IMR-90 (cell line): ENCODE data around the gene MYO7B. TPM values are rescaled to one million over a fixed set of nuclear protein-coding genes. Genes with fewer than 3 reads are reported as not detected.

Experiments
- ATAC-seq: fragments of 200-7000 bp; cut with Tn5 transposase; 2 replicates; pipeline ENCODE4 v1.9.1; 2020; ENCODE audit warnings: low read depth, mild to moderate bottlenecking, moderate library complexity
- BruUV-seq: library from RNA; stranded (reverse); fragments of 400-500 nt; replicated peaks from 2 replicates; lab custom pipeline; 2021; lab: Mats Ljungman, UMichigan
- CTCF ChIA-PET: fragments of 300-600 bp; formaldehyde crosslinking; extraction: SDS; loops from one replicate; lab custom pipeline; 2021; ENCODE audit warnings: antibody characterized with exemption; lab: Yijun Ruan, JAX
- POLR2A ChIA-PET: fragments of 300-600 bp; sonication (Branson Sonifier 250); formaldehyde crosslinking; loops from one replicate; lab custom pipeline; 2022; ENCODE audit warnings: antibody characterized with exemption; ENCODE audit not compliant: unreplicated experiment; lab: Charles Lee
- DNase-seq: peaks from one replicate; pipeline ENCODE4 v3.0.0; 2013
- H2AFZ ChIP-seq: replicated peaks from 2 replicates; pipeline ENCODE3; 2013; ENCODE audit warnings: low read length, mild to moderate bottlenecking; ENCODE audit not compliant: poor library complexity
- H2AK5ac ChIP-seq: 2 replicates; pipeline ENCODE4 v1.6.1; 2013; ENCODE audit warnings: low read depth, low read length, inconsistent platforms
- H2AK9ac ChIP-seq: replicated peaks from 2 replicates; pipeline ENCODE3; 2013; ENCODE audit warnings: mild to moderate bottlenecking, low read depth, low read length, moderate library complexity; ENCODE audit not compliant: poor library complexity
- H2BK120ac ChIP-seq: 2 replicates; pipeline ENCODE4 v1.6.1; 2013; ENCODE audit warnings: low read depth, low read length, inconsistent platforms
- H2BK15ac ChIP-seq: 3 replicates; pipeline ENCODE4 v1.6.1; 2013; ENCODE audit warnings: low read depth, low read length, inconsistent platforms
- H2BK20ac ChIP-seq: 2 replicates; pipeline ENCODE4 v1.6.1; 2013; ENCODE audit warnings: low read depth, mild to moderate bottlenecking, inconsistent platforms, low read length, moderate library complexity
- H2BK5ac ChIP-seq: 2 replicates; pipeline ENCODE4 v1.6.1; 2013; ENCODE audit warnings: mild to moderate bottlenecking, low read depth, low read length, inconsistent platforms; ENCODE audit not compliant: poor library complexity, severe bottlenecking
- H3K14ac ChIP-seq: replicated peaks from 2 replicates; pipeline ENCODE4 v1.6.1; 2013; ENCODE audit warnings: low read depth, low read length, inconsistent platforms
- H3K18ac ChIP-seq: 2 replicates; pipeline ENCODE4 v1.6.1; 2013; ENCODE audit warnings: low read depth, low read length, control low read depth
- H3K23ac ChIP-seq: 2 replicates; pipeline ENCODE4 v1.6.1; 2013; ENCODE audit warnings: low read depth, low read length, inconsistent platforms
- H3K27ac ChIP-seq: 2 replicates; pipeline ENCODE4 v1.5.1; 2013; ENCODE audit warnings: mild to moderate bottlenecking, control low read depth, low read length; ENCODE audit not compliant: insufficient read depth
- H3K27me3 ChIP-seq: 2 replicates; pipeline ENCODE4 v1.6.1; 2013; ENCODE audit warnings: low read length; ENCODE audit not compliant: control insufficient read depth, insufficient read depth
- H3K36me3 ChIP-seq: 2 replicates; pipeline ENCODE4 v1.6.1; 2013; ENCODE audit warnings: low read length, mixed read lengths; ENCODE audit not compliant: control insufficient read depth, insufficient read depth
- H3K4ac ChIP-seq: 2 replicates; pipeline ENCODE4 v1.6.1; 2013; ENCODE audit warnings: low read depth, low read length, inconsistent platforms
- H3K4me1 ChIP-seq: 2 replicates; pipeline ENCODE4 v1.6.1; 2013; ENCODE audit warnings: low read length, mixed read lengths; ENCODE audit not compliant: control insufficient read depth, insufficient read depth
- H3K4me2 ChIP-seq: 2 replicates; pipeline ENCODE4 v1.6.1; 2013; ENCODE audit warnings: low read depth, mild to moderate bottlenecking, control low read depth, low read length, moderate library complexity
- H3K4me3 ChIP-seq: 2 replicates; pipeline ENCODE4 v1.5.1; 2013; ENCODE audit warnings: low read depth, mild to moderate bottlenecking, control low read depth, low read length, moderate library complexity; ENCODE audit not compliant: insufficient read depth
- H3K56ac ChIP-seq: 2 replicates; pipeline ENCODE4 v1.6.1; 2013; ENCODE audit warnings: low read length, inconsistent platforms; ENCODE audit not compliant: insufficient read depth; ENCODE audit errors: extremely low read depth
- H3K79me1 ChIP-seq, 2 experiments: 2 replicates each; pipeline ENCODE4 v1.6.1; 2013; ENCODE audit warnings: low read length in 2 of 2, inconsistent platforms in 1 of 2, low read depth in 1 of 2
- H3K9ac ChIP-seq: 2 replicates; pipeline ENCODE4 v1.6.1; 2013; ENCODE audit warnings: low read depth, low read length, control low read depth
- H3K9me1 ChIP-seq: 2 replicates; pipeline ENCODE4 v1.6.1; 2013; ENCODE audit warnings: low read length, inconsistent platforms; ENCODE audit not compliant: insufficient read depth
- H3K9me3 ChIP-seq: 2 replicates; pipeline ENCODE4 v1.6.1; 2013; ENCODE audit warnings: low read length; ENCODE audit not compliant: control insufficient read depth, insufficient read depth
- H4K20me1 ChIP-seq: 2 replicates; pipeline ENCODE4 v1.6.1; 2013; ENCODE audit warnings: low read length, inconsistent platforms; ENCODE audit not compliant: insufficient read depth
- H4K5ac ChIP-seq: 2 replicates; pipeline ENCODE4 v1.6.1; 2013; ENCODE audit warnings: mild to moderate bottlenecking, low read depth, low read length, control low read depth
- H4K8ac ChIP-seq, 2 experiments: 2 replicates each; pipeline ENCODE4 v1.6.1; 2013; ENCODE audit warnings: low read depth in 2 of 2, low read length in 2 of 2, control low read depth in 1 of 2, inconsistent platforms in 1 of 2
- H4K91ac ChIP-seq: 2 replicates; pipeline ENCODE4 v1.6.1; 2013; ENCODE audit warnings: low read depth, low read length, inconsistent platforms; ENCODE audit not compliant: insufficient read depth
- BHLHE40 ChIP-seq: fragments of 150-350 bp; IDR thresholded peaks from 2 replicates; pipeline ENCODE4 v1.6.1; 2016; ENCODE audit warnings: mild to moderate bottlenecking, low read depth, low read length
- CEBPB ChIP-seq: IDR thresholded peaks from 2 replicates; pipeline ENCODE4 v1.6.1; 2012; ENCODE audit warnings: low read depth, low read length, improper control_type of control experiment
- FOS ChIP-seq: fragments of 150-350 bp; IDR thresholded peaks from 2 replicates; pipeline ENCODE4 v1.6.1; 2016; ENCODE audit warnings: low read depth, low read length
- NFE2L2 ChIP-seq: fragments of 150-350 bp; IDR thresholded peaks from 2 replicates; pipeline ENCODE4 v1.6.1; 2016; ENCODE audit warnings: low read depth, mild to moderate bottlenecking, low read length
- RAD21 ChIP-seq: IDR thresholded peaks from 2 replicates; pipeline ENCODE4 v1.6.1; 2012; ENCODE audit warnings: low read length, improper control_type of control experiment
- RFX5 ChIP-seq: IDR thresholded peaks from 2 replicates; pipeline ENCODE4 v1.8.0; 2012; ENCODE audit warnings: low read depth, mild to moderate bottlenecking, low read length, moderate library complexity
- WGBS, 2 experiments: methylation state at CpG; one replicate each; pipeline versions ENCODE4 v1.1.5 to v1.1.7; 2013; ENCODE audit warnings: missing lambda C conversion rate in 2 of 2; ENCODE audit not compliant: insufficient read length in 1 of 2; ENCODE audit errors: extremely low coverage in 2 of 2; 5-methylcytosine and 5-hydroxymethylcytosine counted together
- dilution Hi-C: fragments of 300-500 bp; cut with HindIII; formaldehyde crosslinking; loops from one replicate; pipeline ENCODE4 v1.14.3; 2018; ENCODE audit warnings: low sequenced_read_pairs; ENCODE audit not compliant: unreplicated experiment
- in situ Hi-C: fragments of 300-500 bp; cut with MboI; formaldehyde crosslinking; loops from 3 replicates; pipeline ENCODE4 v1.14.3; 2019; ENCODE audit warnings: low sequenced_read_pairs, inconsistent platforms, mixed read lengths
- intact Hi-C: fragments of 100-400 bp; cut with micrococcal nuclease; formaldehyde crosslinking; loops from 2 replicates; pipeline ENCODE4 v1.10.0; 2022
- polyA plus RNA-seq, 3 experiments: library from polyadenylated mRNA; depleted of rRNA; stranded (reverse); fragments of >200 nt; gene quantifications; 2 replicates each; pipeline ENCODE4 v1.2.3, GENCODE V29; 2012; ENCODE audit warnings: low replicate concordance in 1 of 3
- total RNA-seq: library from RNA; depleted of rRNA; stranded (reverse); fragments of >200 nt; gene quantifications from 2 replicates; pipeline ENCODE4 v1.2.3, GENCODE V29; 2012
- TF ChIP-seq, protein P1 (sequence below): fragments of 150-350 bp; IDR thresholded peaks from 2 replicates; pipeline ENCODE4 v1.6.1; 2016; ENCODE audit warnings: low read depth, mild to moderate bottlenecking, low read length, moderate library complexity, borderline replicate concordance
- TF ChIP-seq, protein P2 (sequence below): conservative IDR thresholded peaks from 2 replicates; pipeline ENCODE4 v1.5.1; 2012; ENCODE audit warnings: mild to moderate bottlenecking, low read depth, low read length, improper control_type of control experiment

MYO7B gene
- total and polyA plus RNA-seq, 2 of the 4 experiments (the other 2 are of a cell fraction), result 0.18 to 0.46 TPM

DNA sequence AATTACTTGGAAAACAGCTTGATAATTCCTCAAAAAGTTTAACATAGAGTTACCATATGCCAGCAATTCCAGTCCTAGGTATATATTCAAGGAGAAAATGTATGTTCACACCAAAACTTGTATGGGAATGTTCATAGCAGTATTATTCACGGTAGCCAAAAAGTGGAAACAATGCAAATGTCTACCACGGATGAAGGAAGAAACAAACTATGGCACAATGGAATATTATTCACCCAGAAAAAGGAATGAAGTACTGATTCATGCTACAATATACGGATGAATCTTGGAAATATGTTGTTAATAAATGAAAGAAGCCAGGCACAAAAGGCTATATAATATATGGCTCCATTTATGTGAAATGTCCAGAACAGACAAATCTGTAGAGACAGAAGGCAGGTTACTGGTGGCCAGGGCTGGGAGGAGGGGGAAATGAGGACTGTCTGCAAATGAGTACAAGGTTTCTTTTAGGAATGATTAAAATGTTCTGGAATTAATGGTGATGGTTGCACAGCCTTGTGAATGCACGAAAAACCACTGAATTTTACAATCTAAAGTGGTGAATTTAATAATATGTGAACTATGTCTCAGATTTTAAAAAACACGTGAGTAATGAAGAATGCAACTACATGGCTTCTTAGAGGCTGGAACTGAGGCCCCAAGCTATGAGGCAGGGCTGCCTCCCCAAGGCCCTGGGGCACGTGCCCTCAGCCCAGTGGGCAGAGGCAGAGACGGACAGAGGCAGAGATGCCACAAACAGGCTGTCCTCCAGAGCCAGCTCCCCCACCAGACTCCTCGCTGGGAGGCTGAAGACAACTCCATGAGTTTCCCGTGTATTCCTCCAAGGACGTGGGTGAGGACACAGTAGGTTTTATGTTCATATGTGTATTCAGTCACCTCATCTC, 134.8 kb downstream of the MYO7B start:
- 80% methylated on average over 1 of the region's 10 CpGs; no CpG with 5 or more reads in 1 of the 2 experiments for WGBS, 2 experiments
- no peak for DNase-seq
- intact Hi-C loops, result no loop called here
- no peak overlapping the region; the same call in 1 of the 2 replicates for H2AK5ac ChIP-seq
- no peaks in the 10 kb centered on the region for H3K9me3 ChIP-seq
- no peak overlapping the region for H4K8ac ChIP-seq
- no peak overlapping the region for H3K14ac ChIP-seq
- H2BK120ac ChIP-seq, result no peak overlapping the region
- H3K4me3 ChIP-seq, result no peak overlapping the region
- no TSS peak for BruUV-seq
- no peak overlapping the region for H3K56ac ChIP-seq
- H2BK15ac ChIP-seq, result no peak overlapping the region
- H3K9ac ChIP-seq, result no peak overlapping the region
- peaks cover 1% of the 10 kb centered on the region; the same call in 1 of the 2 replicates for H3K36me3 ChIP-seq
- peaks cover 13 to 62% of the 10 kb centered on the region in 2 experiments for H3K79me1 ChIP-seq
- H3K27me3 ChIP-seq, result no peaks in the 10 kb centered on the region
- H2AK9ac ChIP-seq, result no peak overlapping the region
- ChIA-PET CTCF (no interaction called here), POLR2A (no interaction called here)
- H3K18ac ChIP-seq, result no peak overlapping the region
- no peak overlapping the region for H3K23ac ChIP-seq
- in situ Hi-C loops, result no loop called here
- H3K4ac ChIP-seq, result no peak overlapping the region
- no peak overlapping the region for H4K5ac ChIP-seq
- dilution Hi-C loops, result no loop called here
- no peak overlapping the region for H2BK5ac ChIP-seq
- no peak overlapping the region for H2BK20ac ChIP-seq
- H3K4me1 ChIP-seq, result peaks cover 7% of the 10 kb centered on the region; the same call in 1 of the 2 replicates
- peaks cover 56% of the 10 kb centered on the region for H4K20me1 ChIP-seq
- peaks cover 18% of the 10 kb centered on the region for H3K9me1 ChIP-seq
- H3K27ac ChIP-seq, result no peak overlapping the region
- ATAC-seq, result no peak
- no peak overlapping the region for H2AFZ ChIP-seq
- no peak for TF ChIP-seq CEBPB
- no peak for TF ChIP-seq NFE2L2
- TF ChIP-seq, protein P1, sequence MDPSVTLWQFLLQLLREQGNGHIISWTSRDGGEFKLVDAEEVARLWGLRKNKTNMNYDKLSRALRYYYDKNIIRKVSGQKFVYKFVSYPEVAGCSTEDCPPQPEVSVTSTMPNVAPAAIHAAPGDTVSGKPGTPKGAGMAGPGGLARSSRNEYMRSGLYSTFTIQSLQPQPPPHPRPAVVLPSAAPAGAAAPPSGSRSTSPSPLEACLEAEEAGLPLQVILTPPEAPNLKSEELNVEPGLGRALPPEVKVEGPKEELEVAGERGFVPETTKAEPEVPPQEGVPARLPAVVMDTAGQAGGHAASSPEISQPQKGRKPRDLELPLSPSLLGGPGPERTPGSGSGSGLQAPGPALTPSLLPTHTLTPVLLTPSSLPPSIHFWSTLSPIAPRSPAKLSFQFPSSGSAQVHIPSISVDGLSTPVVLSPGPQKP, result no peak
- TF ChIP-seq FOS, result no peak
- TF ChIP-seq RAD21, result no peak
- no peak for TF ChIP-seq BHLHE40
- TF ChIP-seq, protein P2, sequence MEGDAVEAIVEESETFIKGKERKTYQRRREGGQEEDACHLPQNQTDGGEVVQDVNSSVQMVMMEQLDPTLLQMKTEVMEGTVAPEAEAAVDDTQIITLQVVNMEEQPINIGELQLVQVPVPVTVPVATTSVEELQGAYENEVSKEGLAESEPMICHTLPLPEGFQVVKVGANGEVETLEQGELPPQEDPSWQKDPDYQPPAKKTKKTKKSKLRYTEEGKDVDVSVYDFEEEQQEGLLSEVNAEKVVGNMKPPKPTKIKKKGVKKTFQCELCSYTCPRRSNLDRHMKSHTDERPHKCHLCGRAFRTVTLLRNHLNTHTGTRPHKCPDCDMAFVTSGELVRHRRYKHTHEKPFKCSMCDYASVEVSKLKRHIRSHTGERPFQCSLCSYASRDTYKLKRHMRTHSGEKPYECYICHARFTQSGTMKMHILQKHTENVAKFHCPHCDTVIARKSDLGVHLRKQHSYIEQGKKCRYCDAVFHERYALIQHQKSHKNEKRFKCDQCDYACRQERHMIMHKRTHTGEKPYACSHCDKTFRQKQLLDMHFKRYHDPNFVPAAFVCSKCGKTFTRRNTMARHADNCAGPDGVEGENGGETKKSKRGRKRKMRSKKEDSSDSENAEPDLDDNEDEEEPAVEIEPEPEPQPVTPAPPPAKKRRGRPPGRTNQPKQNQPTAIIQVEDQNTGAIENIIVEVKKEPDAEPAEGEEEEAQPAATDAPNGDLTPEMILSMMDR, result no peak
- TF ChIP-seq RFX5, result no peak
- no peak overlapping the region for H3K4me2 ChIP-seq
- H4K91ac ChIP-seq, result no peak overlapping the region
